Measurements from ENCODE around the gene ATG9B.

Gene ATG9B

DNA sequence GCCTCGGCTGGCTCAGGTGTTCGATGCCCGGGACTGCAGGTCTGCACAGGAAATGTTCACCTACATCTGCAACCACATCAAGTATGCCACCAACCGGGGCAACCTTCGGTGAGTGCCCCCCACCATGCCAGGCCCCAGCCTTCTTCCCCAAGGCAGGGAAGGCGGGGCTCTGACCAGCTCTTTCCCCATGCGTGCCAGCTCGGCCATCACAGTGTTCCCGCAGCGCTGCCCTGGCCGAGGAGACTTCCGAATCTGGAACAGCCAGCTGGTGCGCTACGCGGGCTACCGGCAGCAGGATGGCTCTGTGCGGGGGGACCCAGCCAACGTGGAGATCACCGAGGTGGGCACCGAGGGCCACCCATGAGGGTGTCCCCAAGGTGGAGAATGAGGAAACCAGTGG is 26.0 kb downstream of the ATG9B start:
- no peak for DNase-seq

DNA sequence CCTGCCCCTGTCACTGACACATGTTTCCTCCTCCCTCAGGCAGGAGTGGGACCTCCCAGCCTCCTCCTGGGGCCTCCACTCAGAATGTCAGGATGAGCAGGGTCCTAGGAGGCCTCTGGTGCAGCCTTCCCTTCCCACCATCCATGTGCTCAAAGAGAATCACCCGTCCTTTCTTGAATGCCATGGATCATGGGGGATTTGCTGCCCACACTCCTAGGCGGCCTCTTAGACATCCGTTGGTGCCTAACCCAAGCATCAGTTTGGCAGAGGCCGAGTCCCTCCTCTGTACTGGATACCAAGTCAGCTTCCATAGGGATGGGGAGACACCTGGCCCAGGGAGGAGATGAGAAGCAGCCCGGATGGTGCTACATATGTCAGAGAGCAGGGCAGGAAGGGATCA is 26.5 kb downstream of the ATG9B start:
- DNase-seq, result no peak

DNA sequence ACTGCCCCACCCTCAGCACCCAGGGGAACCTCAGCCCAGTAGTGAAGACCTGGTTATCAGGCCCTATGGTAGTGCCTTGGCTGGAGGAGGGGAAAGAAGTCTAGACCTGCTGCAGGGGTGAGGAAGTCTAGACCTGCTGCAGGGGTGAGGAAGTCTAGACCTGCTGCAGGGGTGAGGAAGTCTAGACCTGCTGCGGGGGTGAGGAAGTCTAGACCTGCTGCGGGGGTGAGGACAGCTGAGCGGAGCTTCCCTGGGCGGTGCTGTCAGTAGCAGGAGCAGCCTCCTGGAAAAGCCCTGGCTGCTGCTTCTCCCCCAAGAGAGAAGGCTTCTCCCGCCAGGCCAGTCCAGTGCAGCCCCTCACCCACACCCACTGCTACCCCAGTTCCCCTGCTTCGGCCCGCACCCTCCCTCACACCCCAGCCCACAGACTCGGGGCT is 27.2 kb downstream of the ATG9B start:
- no peak for DNase-seq

DNA sequence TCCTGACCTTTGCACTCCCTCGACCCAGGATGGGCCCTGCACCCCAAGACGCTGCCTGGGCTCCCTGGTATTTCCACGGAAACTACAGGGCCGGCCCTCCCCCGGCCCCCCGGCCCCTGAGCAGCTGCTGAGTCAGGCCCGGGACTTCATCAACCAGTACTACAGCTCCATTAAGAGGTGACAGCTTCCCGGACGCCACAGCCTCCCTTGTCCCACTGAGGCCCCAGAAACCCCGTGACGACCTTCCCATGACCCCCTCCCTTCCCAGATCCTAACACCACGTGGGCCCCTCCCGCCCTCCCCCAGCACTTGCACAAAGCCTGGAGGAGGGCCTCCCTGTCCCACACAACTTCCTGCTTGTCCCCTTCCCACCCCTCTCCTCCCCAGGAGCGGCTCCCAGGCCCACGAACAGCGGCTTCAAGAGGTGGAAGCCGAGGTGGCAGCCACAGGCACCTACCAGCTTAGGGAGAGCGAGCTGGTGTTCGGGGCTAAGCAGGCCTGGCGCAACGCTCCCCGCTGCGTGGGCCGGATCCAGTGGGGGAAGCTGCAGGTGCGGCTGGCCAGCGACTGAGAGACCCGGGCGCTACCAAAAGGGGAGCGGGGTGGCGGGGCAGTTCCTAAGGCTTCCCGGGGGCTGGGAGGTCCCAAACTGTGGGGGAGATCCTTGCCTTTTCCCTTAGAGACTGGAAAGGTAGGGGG is 27.8 kb downstream of the ATG9B start:
- no peak for DNase-seq

DNA sequence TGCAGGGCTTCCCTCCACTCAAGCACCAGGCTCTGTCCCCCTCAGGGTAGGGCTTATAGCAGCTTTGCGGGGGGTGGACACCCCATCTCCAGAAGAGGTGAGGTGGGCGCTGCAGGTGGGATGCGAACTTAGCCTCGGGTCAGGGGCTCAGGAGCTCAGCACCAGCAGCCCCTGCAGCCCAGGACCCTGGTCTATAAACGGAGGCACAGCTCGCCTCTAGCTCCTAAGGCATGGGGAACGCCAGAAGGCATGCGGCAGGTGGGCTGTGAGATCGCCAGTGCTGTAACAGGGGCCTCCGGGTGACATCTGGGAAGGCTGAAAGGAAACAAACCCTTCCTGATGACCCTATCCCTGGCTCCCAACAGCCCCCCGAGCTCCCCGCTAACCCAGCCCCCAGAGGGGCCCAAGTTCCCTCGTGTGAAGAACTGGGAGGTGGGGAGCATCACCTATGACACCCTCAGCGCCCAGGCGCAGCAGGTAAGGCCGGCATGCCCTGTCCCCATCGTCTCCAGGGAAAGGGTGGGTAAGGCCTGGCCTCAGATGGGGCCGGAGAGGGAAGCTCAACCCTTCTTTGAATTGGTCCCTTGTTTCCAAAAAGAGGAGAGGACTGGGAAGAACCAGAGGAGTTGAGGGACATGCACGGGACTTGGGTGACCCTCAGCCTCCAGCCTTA is 29.3 kb downstream of the ATG9B start:
- no peak for DNase-seq

DNA sequence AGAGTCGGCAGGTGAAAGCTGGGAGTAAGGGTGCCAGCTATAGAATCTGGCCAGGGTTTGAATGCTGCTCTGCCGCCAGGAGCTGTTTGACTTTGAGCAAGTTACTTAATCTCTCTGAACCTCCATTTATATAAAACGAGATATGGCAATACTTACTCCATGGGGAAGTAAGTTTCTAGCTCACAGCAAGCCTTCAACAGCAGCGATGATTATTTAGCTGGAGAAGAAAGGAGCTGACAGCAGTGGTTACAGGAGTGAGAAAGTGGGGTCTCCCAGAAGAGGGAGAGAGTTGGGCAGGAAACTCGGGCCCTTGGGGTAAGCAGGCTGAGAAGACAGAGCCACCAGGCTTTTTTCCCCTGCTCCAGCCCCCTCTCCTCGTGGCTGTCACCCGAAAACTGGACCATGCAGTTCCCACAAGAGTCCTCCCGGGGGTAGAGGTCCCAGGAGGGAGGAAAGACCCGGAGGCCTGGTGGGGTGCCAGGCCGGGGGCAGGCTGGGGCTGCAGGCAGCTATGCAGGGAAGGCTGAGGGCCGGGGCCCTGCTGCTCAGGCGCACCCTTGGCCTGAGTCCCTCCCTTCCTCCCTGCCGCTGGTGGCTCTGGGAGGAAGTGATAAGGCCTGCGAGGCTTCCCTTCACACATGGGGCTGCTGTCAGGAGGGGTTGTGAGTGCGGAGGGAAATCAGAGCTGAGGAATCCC is 30.0 kb downstream of the ATG9B start:
- DNase-seq, result no peak

DNA sequence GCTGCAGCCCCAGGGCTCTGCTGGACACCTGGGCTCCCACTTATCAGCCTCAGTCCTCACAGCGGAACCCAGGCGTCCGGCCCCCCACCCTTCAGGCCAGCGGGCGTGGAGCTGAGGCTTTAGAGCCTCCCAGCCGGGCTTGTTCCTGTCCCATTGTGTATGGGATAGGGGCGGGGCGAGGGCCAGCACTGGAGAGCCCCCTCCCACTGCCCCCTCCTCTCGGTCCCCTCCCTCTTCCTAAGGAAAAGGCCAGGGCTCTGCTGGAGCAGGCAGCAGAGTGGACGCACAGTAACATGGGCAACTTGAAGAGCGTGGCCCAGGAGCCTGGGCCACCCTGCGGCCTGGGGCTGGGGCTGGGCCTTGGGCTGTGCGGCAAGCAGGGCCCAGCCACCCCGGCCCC is 30.8 kb downstream of the ATG9B start:
- no peak for DNase-seq

DNA sequence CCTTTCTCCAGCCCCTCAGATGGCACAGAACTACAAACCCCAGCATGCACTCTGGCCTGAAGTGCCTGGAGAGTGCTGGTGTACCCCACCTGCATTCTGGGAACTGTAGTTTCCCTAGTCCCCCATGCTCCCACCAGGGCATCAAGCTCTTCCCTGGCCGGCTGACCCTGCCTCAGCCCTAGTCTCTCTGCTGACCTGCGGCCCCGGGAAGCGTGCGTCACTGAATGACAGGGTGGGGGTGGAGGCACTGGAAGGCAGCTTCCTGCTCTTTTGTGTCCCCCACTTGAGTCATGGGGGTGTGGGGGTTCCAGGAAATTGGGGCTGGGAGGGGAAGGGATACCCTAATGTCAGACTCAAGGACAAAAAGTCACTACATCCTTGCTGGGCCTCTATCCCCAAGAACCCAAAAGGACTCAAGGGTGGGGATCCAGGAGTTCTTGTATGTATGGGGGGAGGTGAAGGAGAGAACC is 31.4 kb downstream of the ATG9B start:
- DNase-seq, result no peak

DNA sequence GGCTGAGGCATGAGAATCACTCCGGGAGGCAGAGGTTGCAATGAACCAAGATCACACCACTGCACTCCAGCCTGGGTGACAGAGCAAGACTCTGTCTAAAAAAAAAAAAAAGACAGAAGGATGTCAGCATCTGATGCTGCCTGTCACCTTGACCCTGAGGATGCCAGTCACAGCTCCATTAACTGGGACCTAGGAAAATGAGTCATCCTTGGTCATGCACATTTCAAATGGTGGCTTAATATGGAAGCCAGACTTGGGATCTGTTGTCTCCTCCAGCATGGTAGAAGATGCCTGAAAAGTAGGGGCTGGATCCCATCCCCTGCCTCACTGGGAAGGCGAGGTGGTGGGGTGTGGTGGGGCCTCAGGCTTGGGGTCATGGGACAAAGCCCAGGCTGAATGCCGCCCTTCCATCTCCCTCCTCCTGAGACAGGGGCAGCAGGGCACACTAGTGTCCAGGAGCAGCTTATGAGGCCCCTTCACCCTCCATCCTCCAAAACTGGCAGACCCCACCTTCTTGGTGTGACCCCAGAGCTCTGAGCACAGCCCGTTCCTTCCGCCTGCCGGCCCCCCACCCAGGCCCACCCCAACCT is 32.1 kb downstream of the ATG9B start:
- no peak for DNase-seq

DNA sequence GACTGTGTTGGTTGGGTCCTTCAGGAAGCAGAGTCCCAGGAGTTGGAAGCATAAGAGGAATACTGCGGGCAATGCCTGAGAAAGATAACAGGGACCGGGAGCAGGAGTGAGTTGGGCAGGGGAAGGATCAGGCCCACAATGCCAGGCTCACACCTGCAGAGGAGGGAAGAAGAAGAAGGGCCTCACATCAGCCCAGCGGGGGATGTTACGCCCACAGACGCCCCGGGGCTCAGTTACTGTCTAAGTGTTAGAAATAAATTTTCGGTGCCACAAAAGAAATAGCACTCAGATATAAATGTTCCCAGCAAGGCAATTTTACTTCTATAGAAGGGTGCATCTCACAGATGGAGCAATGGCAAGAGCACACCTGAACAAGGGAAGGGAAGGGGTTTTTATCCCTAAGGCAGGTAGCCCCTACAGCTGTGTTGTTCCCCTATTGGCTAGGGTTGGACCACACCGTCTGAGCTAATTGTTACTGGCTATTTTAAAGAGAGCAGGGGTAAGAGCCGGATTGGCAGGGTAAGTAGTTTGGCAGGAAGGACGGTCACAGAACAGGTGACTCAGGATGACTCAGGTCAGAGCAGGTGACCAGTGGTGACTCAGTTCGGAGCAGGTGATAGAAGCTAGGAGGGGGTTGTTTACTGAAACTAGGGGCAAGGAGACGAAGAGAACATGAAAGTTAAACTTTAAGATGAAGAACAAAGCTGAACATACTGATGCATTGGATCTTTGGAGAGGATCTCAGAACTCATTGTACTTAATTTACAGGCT is 33.7 kb downstream of the ATG9B start, which contains the start of gene NOS3:
Gene NOS3 (plus strand): TSS at position 602 of the 771 bp plus-strand sequence. CDS start 2,787 bp downstream, outside the sequence.
- no peak for DNase-seq

DNA sequence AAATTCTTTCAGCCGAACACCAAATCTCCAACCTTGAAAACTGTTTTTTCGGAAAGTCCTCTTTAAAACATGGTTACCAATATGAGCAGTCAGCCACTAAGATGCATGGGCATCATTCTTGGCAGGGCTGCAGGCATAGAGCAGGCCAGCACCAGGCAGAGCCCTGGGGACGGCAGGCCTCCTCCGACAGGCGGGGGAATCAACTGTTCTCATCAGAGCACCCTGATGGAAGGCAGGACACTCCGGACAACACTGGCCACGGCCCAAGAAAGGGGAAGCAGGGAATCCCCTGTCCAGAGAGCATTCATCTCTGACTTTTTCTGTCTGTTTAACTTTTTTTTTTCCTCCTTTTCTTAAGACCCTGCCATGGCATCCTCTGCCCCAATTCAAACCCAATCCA is 34.8 kb downstream of the ATG9B start:
- DNase-seq, result no peak

DNA sequence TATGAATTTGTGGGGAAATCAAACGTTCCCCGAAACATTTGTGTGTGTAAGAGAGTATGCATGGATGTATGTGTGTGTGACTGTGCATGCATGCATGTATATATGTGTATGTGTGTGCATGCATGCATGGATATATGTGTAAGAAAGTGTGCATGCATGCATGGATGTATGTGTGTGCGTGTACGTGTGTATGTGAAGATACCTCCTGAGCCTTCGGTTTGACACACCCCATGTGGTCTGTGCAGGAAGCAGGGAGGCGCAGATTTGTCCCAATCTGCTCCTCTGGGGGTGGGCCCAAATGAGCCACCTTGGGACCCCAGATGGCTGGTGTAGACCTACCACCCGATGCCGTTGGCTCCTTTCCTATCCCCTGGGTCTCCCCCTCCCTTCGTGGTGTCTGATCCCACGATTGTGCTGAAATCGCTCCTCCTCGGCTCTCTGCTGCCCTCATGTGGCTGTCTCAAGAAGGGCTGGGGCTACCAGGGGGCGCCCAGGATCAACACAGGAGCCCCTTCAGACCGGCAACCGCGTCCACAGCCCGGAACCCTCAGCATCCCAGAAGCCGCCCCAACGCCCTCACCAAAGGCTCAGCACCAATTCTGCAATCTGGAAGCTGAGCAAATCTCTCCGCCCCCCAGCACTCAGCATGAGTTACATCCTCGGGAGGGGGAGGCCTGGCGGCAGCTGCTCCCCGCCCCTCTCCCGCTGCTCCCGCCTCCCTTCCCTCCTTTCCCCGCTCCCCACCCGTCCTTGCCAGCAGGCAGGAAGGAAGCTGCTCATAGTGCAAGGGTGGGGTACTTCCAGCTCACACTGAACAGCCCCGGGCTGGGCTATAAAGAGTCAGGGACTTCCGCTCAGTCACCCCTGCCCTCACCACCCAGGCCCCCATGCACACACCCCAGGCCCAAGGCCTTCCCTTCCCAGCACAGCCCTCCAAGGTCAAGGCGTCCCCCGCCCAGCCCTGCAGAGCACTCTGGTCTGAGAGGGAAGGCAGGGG is 35.8 kb downstream of the ATG9B start:
- DNase-seq, result peak; percentile 81

DNA sequence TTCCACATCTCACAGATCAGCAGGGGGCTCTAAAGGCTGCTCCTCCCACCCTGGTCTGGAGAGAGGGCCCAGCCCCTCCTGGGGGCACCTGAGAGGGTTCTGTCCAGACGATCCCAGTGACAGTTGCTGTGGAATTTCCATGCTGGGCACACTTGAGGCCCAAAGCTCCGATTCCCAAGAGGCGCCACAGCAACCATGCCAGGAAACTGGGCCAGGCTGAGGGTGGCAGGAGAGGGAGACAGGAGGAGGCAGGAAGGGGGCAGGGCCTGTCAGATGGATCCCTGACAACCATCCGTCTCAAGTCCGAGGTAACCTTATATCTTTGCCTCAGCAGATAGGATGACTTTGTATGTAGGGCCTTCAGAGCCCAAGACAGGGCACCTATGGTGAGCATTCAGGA is 37.7 kb downstream of the ATG9B start:
- no peak for DNase-seq

DNA sequence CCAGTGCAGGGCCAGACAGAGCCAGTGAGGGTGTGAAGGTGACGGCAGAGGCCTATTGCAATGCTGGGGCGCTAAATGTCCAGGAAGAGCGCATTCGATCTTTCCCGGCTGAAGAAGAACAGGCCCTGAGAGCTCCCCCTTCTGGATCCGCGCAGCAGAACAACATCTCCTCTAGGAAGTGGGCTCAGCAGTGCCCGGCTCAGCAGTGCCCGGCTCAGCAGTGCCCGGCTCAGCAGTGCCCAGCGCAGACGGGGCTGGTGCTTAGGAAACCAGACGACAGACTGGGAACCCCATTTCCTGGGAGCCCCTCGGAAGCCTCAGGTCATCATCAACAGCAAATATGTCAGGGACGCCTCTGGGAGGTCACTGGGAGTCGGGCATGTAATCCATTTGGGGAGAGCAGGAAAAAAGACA is 38.2 kb downstream of the ATG9B start:
- DNase-seq, result peak; percentile 57

DNA sequence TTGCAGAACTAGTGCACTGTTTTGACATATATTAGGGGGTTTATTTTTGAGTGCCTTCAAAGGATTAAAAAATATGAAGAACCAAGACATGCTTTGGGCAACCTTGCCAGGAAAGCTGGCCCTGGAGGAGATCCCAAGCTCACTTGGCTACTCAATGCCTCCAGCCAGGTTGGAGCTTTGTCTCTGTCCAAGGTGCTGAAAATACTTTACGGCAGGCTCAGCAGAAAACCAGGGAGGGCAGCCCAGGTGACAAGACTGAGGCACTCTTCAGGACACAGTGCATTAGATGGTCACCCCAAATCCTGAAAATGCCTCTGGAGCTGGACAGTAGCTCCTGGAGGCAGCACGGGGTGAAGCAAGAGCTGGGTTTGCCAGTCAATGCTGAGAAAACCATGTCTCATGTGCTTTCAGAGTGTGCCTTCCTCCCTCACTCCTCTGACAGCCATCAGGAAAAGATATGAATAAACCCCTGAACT is 40.4 kb downstream of the ATG9B start:
- no peak for DNase-seq

DNA sequence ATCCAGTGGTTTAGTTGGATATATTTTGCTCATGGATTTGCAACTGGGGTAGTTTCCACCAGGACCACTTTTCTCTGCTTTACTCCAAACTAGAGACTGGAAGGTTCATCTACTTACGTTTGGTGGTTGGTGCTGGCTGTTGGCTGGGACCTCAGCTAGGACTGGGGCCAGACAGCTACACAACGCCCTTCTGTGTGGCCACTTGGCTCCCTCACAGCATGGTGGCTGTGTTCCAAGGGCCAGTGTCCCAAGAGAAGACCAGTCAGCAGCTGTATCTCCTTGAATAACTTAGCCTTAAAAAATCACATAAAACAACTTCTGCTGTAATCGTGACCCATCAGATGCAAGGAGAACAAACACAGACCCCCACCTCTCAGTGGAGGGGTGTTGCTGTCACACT is 41.9 kb downstream of the ATG9B start:
- DNase-seq, result no peak

DNA sequence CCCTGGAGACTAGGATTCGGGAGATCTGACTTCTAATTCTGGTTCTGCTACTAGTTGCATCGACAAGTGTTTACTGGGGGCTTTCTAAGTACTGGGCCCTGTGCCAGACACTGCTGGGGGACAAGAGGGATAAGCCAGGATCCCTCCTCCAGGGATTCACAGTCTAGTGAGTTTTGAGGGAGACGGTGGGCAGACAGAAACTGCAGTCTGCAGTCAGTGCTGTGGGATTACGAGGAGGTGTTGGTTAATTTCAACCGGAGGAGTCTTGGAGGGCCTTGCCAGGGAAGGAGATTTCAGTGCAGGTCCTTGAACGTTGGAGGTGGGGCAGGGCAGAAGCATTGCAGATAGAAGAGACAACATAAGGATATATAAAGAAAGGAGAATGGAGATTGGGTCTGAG is 42.6 kb downstream of the ATG9B start:
- no peak for DNase-seq

DNA sequence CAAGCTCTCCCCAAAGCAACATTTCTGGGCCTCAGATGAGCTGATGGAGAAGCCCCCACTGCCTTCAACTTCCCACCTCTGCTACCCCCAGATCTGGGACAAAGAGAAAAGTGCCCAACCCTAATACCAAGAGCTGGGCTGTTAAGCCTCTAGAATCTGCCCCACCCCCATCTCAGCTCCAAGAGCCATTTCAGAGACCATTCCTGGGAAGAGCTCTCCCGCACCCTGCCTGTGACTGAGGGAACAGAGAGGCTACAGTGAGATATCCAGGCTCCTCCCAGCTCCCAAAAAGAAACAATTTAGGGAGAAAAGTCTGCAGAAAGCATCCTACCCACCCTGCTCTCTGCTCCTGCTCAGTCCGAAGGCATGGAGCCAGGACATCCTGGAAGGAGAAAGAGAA is 43.6 kb downstream of the ATG9B start:
- DNase-seq, result no peak

DNA sequence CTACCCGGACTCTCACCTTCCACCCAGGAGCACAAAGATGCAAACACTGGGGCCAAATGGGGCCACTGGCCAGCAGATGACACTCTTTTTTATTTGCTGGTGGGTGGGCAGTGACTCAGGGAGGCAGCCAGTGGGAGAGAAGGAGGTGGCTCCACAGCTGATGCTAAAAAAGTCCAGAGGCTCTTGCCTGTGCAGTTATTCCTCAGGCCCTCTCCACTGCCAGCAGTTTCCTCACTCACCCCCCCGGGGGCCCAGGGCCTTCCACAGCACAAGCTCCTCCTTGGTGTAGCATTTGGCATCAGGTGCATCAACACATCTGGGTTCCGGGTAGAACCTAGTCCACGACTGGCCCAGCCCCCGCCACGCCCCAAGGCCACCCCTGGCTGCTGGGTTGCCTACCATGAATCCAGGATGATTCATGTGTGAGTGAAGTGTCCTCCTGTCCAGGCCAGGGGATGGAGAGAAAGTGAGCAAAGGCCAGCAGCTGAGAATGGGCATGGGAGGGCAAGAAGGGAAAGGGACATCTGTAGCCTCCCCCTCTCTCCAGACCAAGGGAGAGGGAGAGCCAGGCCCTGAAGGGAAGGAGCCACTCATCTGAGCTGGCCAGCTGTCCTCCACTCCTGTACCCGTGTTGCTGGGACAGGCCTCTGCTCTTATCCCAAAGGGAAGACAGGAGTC is 44.4 kb downstream of the ATG9B start:
- no peak for DNase-seq

DNA sequence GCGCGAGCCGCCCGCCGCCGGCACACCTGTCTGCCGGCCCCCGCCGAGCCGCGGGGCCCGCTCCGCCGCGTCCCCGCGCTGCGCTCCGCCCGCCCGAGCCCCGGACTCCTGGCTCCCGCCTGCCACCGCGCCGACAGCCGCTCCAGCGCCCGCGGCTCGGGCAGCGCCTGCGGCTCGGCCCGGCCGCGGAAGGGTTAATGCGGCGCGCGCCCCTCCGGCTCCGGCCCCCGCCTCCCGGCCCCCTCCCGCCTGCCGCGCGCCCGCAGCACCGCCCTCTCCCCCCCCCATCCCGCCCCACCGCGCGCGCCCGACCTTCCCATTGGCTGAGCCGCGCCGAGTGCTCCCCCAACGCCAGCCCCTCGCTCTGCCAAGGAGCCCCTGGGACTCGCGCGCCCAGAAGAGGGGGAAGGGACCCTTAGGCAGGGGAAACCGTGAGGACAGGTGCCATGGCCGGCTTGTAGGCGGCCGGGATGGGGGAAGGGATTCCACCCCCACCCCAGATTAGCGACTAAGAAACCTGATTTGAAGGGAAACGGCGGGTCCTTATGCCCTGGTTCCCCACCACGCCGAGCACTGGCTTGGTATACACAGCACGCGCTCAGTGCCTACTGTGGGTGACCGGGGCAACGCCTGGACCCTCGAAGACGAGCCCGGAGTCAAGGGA is 46.0 kb downstream of the ATG9B start, which contains the start of gene KCNH2:
Gene KCNH2 (minus strand): TSS at position 196 of the 664 bp plus-strand sequence. CDS start 408 bp downstream, outside the sequence.
- peak; percentile 81 for DNase-seq

All from right hindlimb (tissue), 1 donor.